Activated CD4-positive, alpha-beta T cell treated with anti-CD3 and anti-CD28 coated beads for 36 hours (primary cell): ENCODE data around the gene ABCD4. TPM values are rescaled to one million over a fixed set of nuclear protein-coding genes. Genes with fewer than 3 reads are reported as not detected.

Experiments
- ATAC-seq: fragments of 200-7000 bp; cut with Tn5 transposase; one replicate; pipeline ENCODE4 v1.10.0; 2021; ENCODE audit warnings: mild to moderate bottlenecking, moderate library complexity
- CTCF ChIA-PET: fragments of 350-600 bp; sonication (Branson Sonifier 250); formaldehyde crosslinking; loops from one replicate; lab custom pipeline; 2021; ENCODE audit warnings: antibody characterized with exemption; lab: Charles Lee
- POLR2A ChIA-PET: fragments of 350-600 bp; sonication (Branson Sonifier 250); formaldehyde crosslinking; loops from one replicate; lab custom pipeline; 2021; ENCODE audit warnings: antibody characterized with exemption, inconsistent platforms; lab: Charles Lee
- DNase-seq: peaks from one replicate; pipeline ENCODE4 v3.0.0-alpha.2; 2020
- H3K27ac Mint-ChIP-seq: one replicate; pipeline ENCODE4 v1.8.0; 2021; ENCODE audit warnings: mixed read lengths
- H3K27me3 Mint-ChIP-seq: one replicate; pipeline ENCODE4 v1.8.0; 2021; ENCODE audit warnings: mixed read lengths
- H3K36me3 Mint-ChIP-seq: one replicate; pipeline ENCODE4 v1.8.0; 2021; ENCODE audit warnings: low read depth, mixed read lengths
- H3K4me1 Mint-ChIP-seq: one replicate; pipeline ENCODE4 v1.8.0; 2021; ENCODE audit warnings: mixed read lengths
- H3K4me3 Mint-ChIP-seq: one replicate; pipeline ENCODE4 v1.8.0; 2021; ENCODE audit warnings: mild to moderate bottlenecking, moderate library complexity, mixed read lengths
- H3K9me3 Mint-ChIP-seq: one replicate; pipeline ENCODE4 v1.8.0; 2021; ENCODE audit warnings: low read depth, mixed read lengths
- intact Hi-C, 2 experiments: fragments of 100-400 bp; cut with DNase I in 1 of 2; cut with micrococcal nuclease in 1 of 2; formaldehyde crosslinking; loops; one replicate each; pipeline versions ENCODE4 v1.14.2 to v1.15.1; 2022 to 2024; cut with DNase I, micrococcal nuclease
- total RNA-seq, 2 experiments: library from RNA; stranded (reverse); gene quantifications; one replicate each; pipeline ENCODE4 v1.2.3, GENCODE V29; 2021

The ABCD4 gene
- total RNA-seq, 2 experiments from 2014 or later: 43.0 to 43.1 TPM

DNA sequence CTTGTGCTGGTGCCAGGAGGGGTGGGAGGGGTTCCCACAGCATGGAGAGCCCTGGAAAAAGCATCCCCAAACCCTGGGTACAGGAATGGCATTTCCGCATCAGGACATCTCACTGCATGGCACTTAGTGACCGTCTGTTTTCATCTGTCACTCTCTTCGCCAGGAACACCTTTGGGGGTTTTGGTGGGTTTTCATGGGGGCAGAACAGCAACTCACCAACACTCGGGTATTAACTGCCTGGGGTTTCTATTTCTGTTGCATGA, 60.0 kb downstream of the ABCD4 start:
- Mint-ChIP-seq H3K4me3 (no peak overlapping the region), H3K9me3 (no peaks in the 10 kb centered on the region), H3K4me1 (peaks cover 15% of the 10 kb centered on the region), H3K27me3 (peaks cover 78% of the 10 kb centered on the region), H3K27ac (no peak overlapping the region), H3K36me3 (no peaks in the 10 kb centered on the region)
- CTCF ChIA-PET: interaction anchor here (0.6 to 1.6 kb wide), 3 partner anchors 9 to 663 kb away, joined by 3 to 7 read pairs (median 3); no protein-coding TSS in a partner anchor
- no peak for DNase-seq
- POLR2A ChIA-PET: no interaction called here
- ATAC-seq: no peak
- intact Hi-C loops: no loop called here

GRCh38 chr14:74242021-74242779, 60.5 kb downstream of the ABCD4 start:
- Mint-ChIP-seq H3K27me3 (peaks cover 80% of the 10 kb centered on the region), H3K4me3 (no peak overlapping the region), H3K36me3 (no peaks in the 10 kb centered on the region), H3K4me1 (peaks cover 15% of the 10 kb centered on the region), H3K27ac (no peak overlapping the region), H3K9me3 (no peaks in the 10 kb centered on the region)
- no peak for ATAC-seq
- no peak for DNase-seq
- ChIA-PET CTCF (interaction anchor here (0.5 to 1.6 kb wide), 7 partner anchors 9 to 663 kb away, joined by 3 to 7 read pairs (median 3); no protein-coding TSS in a partner anchor), POLR2A (interaction anchor here (0.6 kb wide), 1 partner anchor 688 kb away, joined by 4 read pairs; no protein-coding TSS in a partner anchor)
- intact Hi-C loops: no loop called here

DNA sequence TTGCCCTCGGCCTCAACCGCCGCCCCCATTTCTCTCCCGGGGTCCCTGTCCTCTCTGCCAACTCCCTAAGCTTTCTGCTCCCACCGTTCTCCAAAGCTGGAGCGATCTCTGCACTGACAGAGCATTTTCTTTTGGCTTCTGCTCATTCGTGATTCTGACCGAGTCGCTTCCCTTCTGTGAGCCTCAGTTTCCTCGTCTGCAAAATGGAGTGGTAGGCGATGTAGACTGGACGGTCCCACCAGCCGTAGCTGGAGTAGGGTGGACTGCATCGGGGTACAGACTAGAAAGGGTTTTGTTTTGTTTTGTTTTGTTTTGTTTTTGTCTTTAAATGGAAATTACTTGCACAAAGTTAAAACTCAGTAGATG, 61.1 kb downstream of the ABCD4 start:
- H3K36me3 Mint-ChIP-seq: no peaks in the 10 kb centered on the region
- ChIA-PET POLR2A (interaction anchor here (0.6 kb wide), 1 partner anchor 688 kb away, joined by 4 read pairs; no protein-coding TSS in a partner anchor), CTCF (interaction anchor here (0.5 to 1.3 kb wide), 5 partner anchors 10 to 48 kb away, joined by 3 to 4 read pairs (median 3); no protein-coding TSS in a partner anchor)
- H3K27me3 Mint-ChIP-seq: peaks cover 77% of the 10 kb centered on the region
- H3K4me1 Mint-ChIP-seq: peaks cover 15% of the 10 kb centered on the region
- peak overlapping the region; percentile 49 for H3K4me3 Mint-ChIP-seq
- intact Hi-C loops: no loop called here
- ATAC-seq (no peak), DNase-seq (no peak)
- H3K9me3 Mint-ChIP-seq: no peaks in the 10 kb centered on the region
- H3K27ac Mint-ChIP-seq: no peak overlapping the region

GRCh38 chr14:74240794-74241651, 61.7 kb downstream of the ABCD4 start:
- H3K4me3 Mint-ChIP-seq: peak overlapping the region; percentile 49
- H3K27me3 Mint-ChIP-seq: peaks cover 71% of the 10 kb centered on the region
- no peaks in the 10 kb centered on the region for H3K9me3 Mint-ChIP-seq
- ChIA-PET CTCF (interaction anchor here (1.0 to 1.3 kb wide), 4 partner anchors 11 to 47 kb away, joined by 3 to 4 read pairs (median 3); no protein-coding TSS in a partner anchor), POLR2A (no interaction called here)
- no peak for DNase-seq
- no peak for ATAC-seq
- H3K4me1 Mint-ChIP-seq: peaks cover 15% of the 10 kb centered on the region
- H3K36me3 Mint-ChIP-seq: no peaks in the 10 kb centered on the region
- H3K27ac Mint-ChIP-seq: no peak overlapping the region
- intact Hi-C loops: no loop called here

DNA sequence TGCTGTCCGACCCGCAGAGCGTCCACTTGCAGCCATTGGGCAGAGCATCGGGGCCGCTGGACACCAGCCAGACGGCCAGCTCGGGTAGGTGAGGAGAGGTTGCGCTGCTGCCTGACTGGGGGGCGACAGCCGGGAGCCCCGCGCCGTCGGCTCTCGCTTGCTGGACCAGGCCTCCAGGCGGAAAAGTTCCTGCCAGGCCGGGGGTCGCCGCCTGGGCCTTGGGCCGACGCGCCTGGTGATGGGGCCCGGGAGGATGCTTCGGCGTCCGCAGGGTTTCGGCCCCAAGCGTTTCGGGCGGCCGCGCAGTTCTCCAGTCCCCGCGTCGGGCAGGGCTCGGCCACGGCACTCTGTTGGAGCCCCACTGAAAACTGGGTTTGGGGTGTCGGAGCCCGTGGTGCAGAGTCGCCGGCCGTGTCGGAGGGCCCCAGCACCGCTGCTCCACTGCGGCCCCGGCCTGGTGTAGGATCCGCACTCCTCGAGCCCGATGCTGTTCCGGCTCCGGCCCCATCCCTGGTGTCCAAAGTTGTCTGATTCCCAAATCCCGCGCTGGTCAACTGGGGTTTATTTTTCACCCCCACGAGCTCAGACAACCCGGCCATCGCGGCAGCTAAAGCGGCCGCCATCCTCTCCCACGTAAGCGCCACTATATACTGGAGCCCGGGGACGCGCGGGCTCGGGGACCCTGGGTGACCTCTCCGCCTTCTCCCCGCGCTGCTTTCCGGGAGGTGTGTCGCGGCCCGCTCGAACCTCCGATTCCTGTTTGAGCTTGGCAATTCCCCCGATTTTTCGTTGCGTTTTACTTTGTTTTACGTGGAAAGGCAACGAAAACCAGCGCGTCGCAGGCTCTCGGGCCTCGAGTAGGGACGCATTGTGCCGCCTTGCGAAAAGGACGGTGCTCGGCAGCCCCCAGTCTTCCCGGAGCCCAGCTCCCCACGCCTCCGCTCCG, 62.6 kb downstream of the ABCD4 start:
- Mint-ChIP-seq H3K4me1 (peaks cover 15% of the 10 kb centered on the region), H3K27ac (no peak overlapping the region), H3K27me3 (peaks cover 62% of the 10 kb centered on the region), H3K9me3 (no peaks in the 10 kb centered on the region), H3K4me3 (peak overlapping the region; percentile 36), H3K36me3 (no peaks in the 10 kb centered on the region)
- intact Hi-C loops: no loop called here
- CTCF ChIA-PET: interaction anchor here (1.1 to 1.3 kb wide), 2 partner anchors 12 to 33 kb away, joined by 3 to 4 read pairs; no protein-coding TSS in a partner anchor
- ATAC-seq (peak; percentile 40), DNase-seq (no peak)
- POLR2A ChIA-PET: no interaction called here

DNA sequence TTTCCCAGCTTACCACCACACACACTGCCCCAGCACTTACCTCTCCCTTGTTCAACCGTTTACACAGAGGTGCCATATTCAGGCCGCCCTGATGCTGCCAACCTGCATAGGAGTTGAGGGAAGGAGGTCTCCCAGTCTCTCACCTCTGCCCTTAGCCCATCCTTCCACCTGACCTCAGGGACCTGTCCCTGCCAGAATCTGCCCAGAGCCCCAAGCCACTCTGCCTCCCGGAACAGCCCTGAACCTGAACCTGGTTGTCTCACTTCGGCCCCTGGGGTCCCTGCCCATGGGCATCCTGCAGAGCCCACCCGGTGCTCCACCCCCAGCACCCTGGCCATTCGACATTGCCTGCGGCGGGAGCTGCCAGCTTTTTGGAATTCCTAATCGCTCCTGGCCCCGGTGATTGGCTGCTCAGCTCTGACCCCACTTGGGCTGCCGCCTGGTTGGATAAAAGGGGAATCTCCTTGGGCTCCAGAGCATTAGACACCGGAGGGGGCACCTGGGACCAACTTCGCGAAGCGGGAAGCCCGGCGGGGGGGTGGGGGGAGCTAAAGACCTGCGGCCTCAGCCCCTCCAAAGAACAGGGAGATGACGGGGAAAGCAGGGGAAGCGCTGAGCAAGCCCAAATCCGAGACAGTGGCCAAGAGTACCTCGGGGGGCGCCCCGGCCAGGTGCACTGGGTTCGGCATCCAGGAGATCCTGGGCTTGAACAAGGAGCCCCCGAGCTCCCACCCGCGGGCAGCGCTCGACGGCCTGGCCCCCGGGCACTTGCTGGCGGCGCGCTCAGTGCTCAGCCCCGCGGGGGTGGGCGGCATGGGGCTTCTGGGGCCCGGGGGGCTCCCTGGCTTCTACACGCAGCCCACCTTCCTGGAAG, 63.5 kb downstream of the ABCD4 start, which contains the start of gene VSX2:
Gene VSX2 (plus strand): TSS at position 476 of the 874 bp plus-strand sequence. CDS start 113 bp downstream, at position 589.
- no peak for ATAC-seq
- peaks cover 56% of the 10 kb centered on the region for H3K27me3 Mint-ChIP-seq
- H3K27ac Mint-ChIP-seq: no peak within 1 kb of the TSS
- H3K4me1 Mint-ChIP-seq: peaks cover 15% of the 10 kb centered on the region
- no peaks in the 10 kb centered on the region for H3K36me3 Mint-ChIP-seq
- intact Hi-C loops: no loop called here
- DNase-seq: no peak
- H3K9me3 Mint-ChIP-seq: no peaks in the 10 kb centered on the region
- no peak within 1 kb of the TSS for H3K4me3 Mint-ChIP-seq
- CTCF ChIA-PET: interaction anchor here (0.6 to 1.4 kb wide), 2 partner anchors 16 to 200 kb away, joined by 3 to 5 read pairs; no protein-coding TSS in a partner anchor
- POLR2A ChIA-PET: no interaction called here

DNA sequence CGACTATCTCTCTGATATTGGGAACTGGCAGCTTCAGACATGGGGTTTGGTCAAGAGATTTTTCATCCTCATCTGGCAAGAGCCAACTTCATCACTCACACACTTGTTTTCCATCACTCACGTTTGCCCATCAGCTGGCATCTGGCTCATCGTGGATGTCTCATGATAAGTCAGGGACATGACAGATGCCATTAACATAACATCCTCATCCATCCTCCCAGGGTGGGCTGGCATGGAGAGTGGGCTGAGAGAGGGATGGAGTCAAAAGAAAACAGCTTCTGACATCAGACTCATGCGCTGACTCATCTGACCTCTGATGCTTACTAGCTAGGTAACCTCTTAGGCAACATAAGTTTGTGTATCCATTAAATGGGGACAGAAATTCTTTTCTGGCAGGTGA, 65.3 kb downstream of the ABCD4 start:
- peaks cover 41% of the 10 kb centered on the region for H3K27me3 Mint-ChIP-seq
- CTCF ChIA-PET: interaction anchor here (1.2 kb wide), 1 partner anchor 11 kb away, joined by 3 read pairs; no protein-coding TSS in a partner anchor
- peak; percentile 53 for ATAC-seq

More for the DNA sequence above, 65.3 kb downstream of the ABCD4 start:
- intact Hi-C loops: no loop called here
- DNase-seq: no peak
- Mint-ChIP-seq H3K4me1 (peaks cover 15% of the 10 kb centered on the region), H3K27ac (no peak overlapping the region), H3K4me3 (no peak overlapping the region), H3K9me3 (peaks cover under 1% of the 10 kb centered on the region), H3K36me3 (no peaks in the 10 kb centered on the region)
- POLR2A ChIA-PET: interaction anchor here (0.6 kb wide), 1 partner anchor 713 kb away, joined by 3 read pairs; no protein-coding TSS in a partner anchor

Other genes starting within 250 kb of the ABCD4 start
- gene ALDH6A1, start 218.5 kb downstream of the ABCD4 start, total RNA-seq: 10 to 100 TPM; 17.2 to 24.6 TPM
- gene LIN52, start 218.0 kb downstream of the ABCD4 start, total RNA-seq: 10 to 100 TPM; 10.3 to 13.2 TPM
- not detected for gene VSX2, start 63.5 kb downstream of the ABCD4 start, total RNA-seq
- gene VRTN, start 45.5 kb upstream of the ABCD4 start, total RNA-seq: not detected
- not detected for gene SYNDIG1L, start 123.3 kb upstream of the ABCD4 start, total RNA-seq
- gene NPC2, start 190.4 kb upstream of the ABCD4 start, total RNA-seq: 10 to 100 TPM; 27.3 to 56.9 TPM
- 10 to 100 TPM; 29.5 to 35.9 TPM for gene ISCA2, start 190.8 kb upstream of the ABCD4 start, total RNA-seq